ENCODE data around the gene SON. TPM values are rescaled to one million over a fixed set of nuclear protein-coding genes. Genes with fewer than 3 reads are reported as not detected.
A peak's percentile ranks its signal among the peaks of the same experiment; 100 is the strongest.

Gene SON
- total and polyA plus RNA-seq, 2 of the 13 experiments (the other 11 are each of a cell fraction or from before 2014, with no cell fraction given): 61.3 to 78.3 TPM

GRCh38 chr21:33559813-33560212, 17.0 kb downstream of the SON start:
- ChIA-PET CTCF (ENCODE audit: low intra/inter-chr PET ratio, low total read pairs) (no interaction called here), POLR2A (no interaction called here)
- no peaks in the 10 kb centered on the region; a peak in 1 of 5 replicates for H3K27me3 ChIP-seq (ENCODE audit: control insufficient read depth in 1 of 2, insufficient read depth in 2 of 2, low read length in 2 of 2)
- no peak for DNase-seq (ENCODE audit: low spot score)
- 95% methylated on average over 10 of the region's 10 CpGs for WGBS (ENCODE audit: low lambda C conversion rate)
- peaks cover 14 to 72% of the 10 kb centered on the region in 2 experiments for H3K36me3 ChIP-seq (replicated peaks in 1 of 2; ENCODE audit: control insufficient read depth in 1 of 2, insufficient read depth in 2 of 2, low read length in 2 of 2)
- no TSS peak for BruUV-seq (replicated peaks)
- intact Hi-C loops (cut with micrococcal nuclease; ENCODE audit: unreplicated experiment): loop anchor here (2.0 kb wide), 2 partner anchors 15 to 35 kb away; no protein-coding TSS in a partner anchor
- H3K9ac ChIP-seq (ENCODE audit: insufficient read depth, low read depth, low read length): no peak overlapping the region
- H4K20me1 ChIP-seq (ENCODE audit: insufficient read depth, low read length): peaks cover 29% of the 10 kb centered on the region
- in situ Hi-C loops (cut with HindIII; ENCODE audit: extremely low pct_ligation_motif_present, low pct_unique_long_range_greater_than_20kb): no loop called here
- H3K79me2 ChIP-seq (ENCODE audit: insufficient read depth, low read length): peaks cover 49% of the 10 kb centered on the region
- FAIRE-seq: no peak
- no peak overlapping the region for H3K4me2 ChIP-seq (ENCODE audit: low read depth, low read length)
- peaks cover 11% of the 10 kb centered on the region; the same call in 1 of the 2 replicates for H3K4me1 ChIP-seq (ENCODE audit: insufficient read depth, low read length)
- H3K4me3 ChIP-seq (replicated peaks in 1 of 3; ENCODE audit: insufficient read depth in 1 of 3, low read depth in 2 of 3, low read length in 3 of 3): no peak overlapping the region
- no peak overlapping the region for H3K27ac ChIP-seq (ENCODE audit: extremely low read length, insufficient read depth, low read length)
- no peak for TF ChIP-seq ZNF792 (CRISPR knock-in tag; IDR thresholded peaks at IDR 0.05)
- peak; percentile 66 for TF ChIP-seq RBM22 (optimal IDR thresholded peaks at IDR 0.05; ENCODE audit: low read length)
- no peak overlapping the region for H2AFZ ChIP-seq (ENCODE audit: low read length)
- no peak for ATAC-seq
- no peaks in the 10 kb centered on the region for H3K9me3 ChIP-seq (ENCODE audit: low read length)

GRCh38 chr21:33560965-33561364, 18.1 kb downstream of the SON start:
- in situ Hi-C loops (cut with HindIII; ENCODE audit: extremely low pct_ligation_motif_present, low pct_unique_long_range_greater_than_20kb) (no loop called here), intact Hi-C loops (cut with micrococcal nuclease; ENCODE audit: unreplicated experiment) (no loop called here)
- Histone ChIP-seq H3K4me1 (ENCODE audit: insufficient read depth, low read length) (peaks cover 4% of the 10 kb centered on the region; the same call in 1 of the 2 replicates), H3K27ac (ENCODE audit: extremely low read length, insufficient read depth, low read length) (no peak overlapping the region), H4K20me1 (ENCODE audit: insufficient read depth, low read length) (peaks cover 29% of the 10 kb centered on the region), H3K36me3 (replicated peaks in 1 of 2; ENCODE audit: control insufficient read depth in 1 of 2, insufficient read depth in 2 of 2, low read length in 2 of 2) (peaks cover 13 to 62% of the 10 kb centered on the region in 2 experiments), H3K4me2 (ENCODE audit: low read depth, low read length) (no peak overlapping the region), H3K79me2 (ENCODE audit: insufficient read depth, low read length) (peaks cover 38% of the 10 kb centered on the region), H3K9ac (ENCODE audit: insufficient read depth, low read depth, low read length) (no peak overlapping the region), H3K9me3 (ENCODE audit: low read length) (no peaks in the 10 kb centered on the region), H3K4me3 (replicated peaks in 1 of 3; ENCODE audit: insufficient read depth in 1 of 3, low read depth in 2 of 3, low read length in 3 of 3) (no peak overlapping the region), H3K27me3 (ENCODE audit: control insufficient read depth in 1 of 2, insufficient read depth in 2 of 2, low read length in 2 of 2) (no peaks in the 10 kb centered on the region; a peak in 1 of 5 replicates), H2AFZ (ENCODE audit: low read length) (no peak overlapping the region)
- TF ChIP-seq ZNF101 (CRISPR knock-in tag; IDR thresholded peaks at IDR 0.05; ENCODE audit: borderline replicate concordance, low read depth): no peak
- no peak for TF ChIP-seq BRCA1 (CRISPR knock-in tag; IDR thresholded peaks at IDR 0.05)
- TF ChIP-seq POLR2AphosphoS5 (IDR thresholded peaks at IDR 0.05; ENCODE audit: low read depth, low read length): peak; percentile 37; the same call in 1 of the 2 replicates
- no peak for TF ChIP-seq POGZ (CRISPR knock-in tag; IDR thresholded peaks at IDR 0.05)
- TF ChIP-seq PITX1 (CRISPR knock-in tag; IDR thresholded peaks at IDR 0.05): no peak
- TF ChIP-seq ZNF567 (CRISPR knock-in tag; IDR thresholded peaks at IDR 0.05; ENCODE audit: borderline replicate concordance): no peak
- peak; percentile 31; the same call in 1 of the 2 replicates for TF ChIP-seq POLR2AphosphoS2 (IDR thresholded peaks at IDR 0.05; ENCODE audit: low read depth, low read length)
- no peak for TF ChIP-seq NKX3-1 (CRISPR knock-in tag; IDR thresholded peaks at IDR 0.05)
- no peak for TF ChIP-seq ZNF652 (CRISPR knock-in tag; IDR thresholded peaks at IDR 0.05; ENCODE audit: borderline replicate concordance, low read depth)
- BruUV-seq (replicated peaks): no TSS peak
- POLR2A ChIA-PET: interaction anchor here (0.9 to 1.0 kb wide), 2 partner anchors 10 to 18 kb away, joined by 3 read pairs; no protein-coding TSS in a partner anchor
- no peak for DNase-seq (ENCODE audit: low spot score)
- ATAC-seq: no peak
- CTCF ChIA-PET (ENCODE audit: low intra/inter-chr PET ratio, low total read pairs): no interaction called here
- FAIRE-seq: no peak

Data from HepG2 (cell line).